RCC 7860 (cell line): ENCODE results near the gene PIH1D1.
A peak's percentile ranks its signal among the peaks of the same experiment; 100 is the strongest.
"Not testable (repeated sequence)": the region's sequence is repeated elsewhere in the genome, so short reads cannot be mapped to it uniquely, and the experiment has no call there.

Experiments used
- DNase-seq: peaks from one replicate; pipeline ENCODE4 v3.0.0-alpha.2; 2015; ENCODE audit warnings: low spot score
- FAIRE-seq: peaks from 2 replicates; lab custom pipeline; 2012; peaks lifted over from hg19 to GRCh38; lab: Jason Lieb, UNC

PIH1D1 gene

DNA sequence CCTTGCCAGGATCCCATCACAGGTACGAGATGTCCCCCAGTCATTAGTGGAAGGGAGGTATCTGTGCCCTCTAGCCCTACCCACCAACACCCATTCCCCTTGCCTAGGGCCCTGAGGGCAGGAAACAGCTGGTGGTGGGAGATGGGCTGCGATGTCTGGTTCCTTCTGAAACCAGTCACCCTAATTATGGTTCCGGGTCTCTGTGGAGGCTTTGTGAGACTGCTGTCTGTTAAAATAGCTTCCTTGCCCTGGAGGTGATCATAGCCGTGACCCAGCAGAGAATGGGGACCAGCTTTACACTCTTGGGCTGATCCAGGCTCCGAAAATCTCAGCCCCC, 6.9 kb upstream of the PIH1D1 start:
- DNase-seq, result no peak
- no peak for FAIRE-seq

- FAIRE-seq (no peak), DNase-seq (no peak)
Observed at GRCh38 chr19:49456326-49456725, 4.7 kb upstream of the PIH1D1 start.

GRCh38 chr19:49455773-49456172, 4.2 kb upstream of the PIH1D1 start:
- no peak for FAIRE-seq
- no peak for DNase-seq

GRCh38 chr19:49453757-49454240, 2.2 kb upstream of the PIH1D1 start:
- no peak for DNase-seq
- FAIRE-seq, result no peak

GRCh38 chr19:49453013-49453756, 1.6 kb upstream of the PIH1D1 start, which contains the start of gene ALDH16A1:
ALDH16A1 (plus strand) TSS chr19:49453225; CDS start chr19:49453332, 107 bp downstream.
- peak; percentile 88 for DNase-seq
- peak; percentile 47 for FAIRE-seq

- DNase-seq, result no peak
- no peak for FAIRE-seq
Observed at GRCh38 chr19:49450405-49450804, 1.2 kb downstream of the PIH1D1 start.

DNA sequence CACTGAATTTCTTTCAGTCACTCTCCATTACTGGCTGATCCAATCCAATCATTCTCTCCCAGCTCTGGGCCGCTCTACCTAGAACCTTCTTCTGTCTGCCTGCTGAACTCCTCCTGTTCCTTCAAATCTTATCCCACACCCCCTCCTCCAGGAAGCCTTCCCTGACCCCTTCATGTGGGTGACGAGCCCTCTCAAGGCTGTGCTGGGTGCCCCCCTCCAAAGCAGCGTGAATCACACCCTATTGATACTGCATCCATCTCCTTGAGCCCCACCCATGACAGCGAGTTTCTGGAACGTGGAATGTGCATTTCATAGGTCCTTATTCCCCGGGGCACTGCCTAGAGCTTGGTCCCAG, 3.2 kb downstream of the PIH1D1 start:
- DNase-seq (no peak), FAIRE-seq (no peak)

- FAIRE-seq (no peak), DNase-seq (no peak)
Observed at GRCh38 chr19:49447485-49448431, 3.9 kb downstream of the PIH1D1 start.

DNA sequence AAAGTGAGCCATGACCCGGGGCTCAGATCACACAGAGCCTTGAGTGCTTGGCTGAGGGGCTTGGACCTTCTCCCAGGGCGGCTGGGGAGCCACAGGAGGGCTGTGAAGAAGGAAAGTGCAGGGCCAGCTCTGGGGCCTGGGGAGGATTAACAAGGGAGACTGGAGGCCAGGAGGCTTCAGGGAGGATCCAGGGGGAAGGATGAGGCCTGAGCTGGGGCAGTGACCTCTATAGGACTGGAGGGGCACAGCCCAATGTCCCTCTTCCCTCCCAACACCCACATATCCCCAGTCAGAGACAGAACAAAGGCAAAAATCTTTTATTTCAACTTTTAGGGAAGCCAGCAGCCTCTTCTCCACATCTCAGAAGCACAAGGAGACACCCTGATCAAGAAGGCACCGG, 5.6 kb downstream of the PIH1D1 start:
- DNase-seq (no peak), FAIRE-seq (no peak)

DNA sequence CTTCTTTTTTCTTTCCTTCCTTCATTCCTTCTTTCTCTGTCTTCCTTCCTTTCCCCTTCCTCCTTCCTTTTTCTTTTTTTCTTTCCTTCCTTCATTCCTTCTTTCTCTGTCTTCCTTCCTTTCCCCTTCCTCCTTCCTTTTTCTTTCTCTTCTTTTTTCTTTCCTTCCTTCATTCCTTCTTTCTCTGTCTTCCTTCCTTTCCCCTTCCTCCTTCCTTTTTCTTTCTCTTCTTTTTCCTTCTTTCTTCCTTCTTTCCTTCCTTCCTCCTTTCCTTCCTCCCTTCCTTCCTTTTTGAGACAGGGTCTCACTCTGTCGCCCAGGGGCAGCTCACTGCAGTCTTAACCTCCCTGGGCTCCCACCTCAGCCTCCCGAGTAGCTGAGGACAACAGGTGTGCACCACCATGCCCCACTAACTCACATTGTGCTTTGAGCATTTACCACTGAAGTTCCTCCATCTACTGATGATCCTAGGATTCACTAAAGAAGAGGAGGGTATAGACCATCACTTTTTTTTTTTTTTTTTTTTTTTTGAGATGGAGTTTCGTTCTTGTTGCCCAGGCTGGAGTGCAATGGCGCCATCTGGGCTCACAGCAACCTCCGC, 7.4 kb downstream of the PIH1D1 start:
- FAIRE-seq, result not testable (repeated sequence)

GRCh38 chr19:49443366-49444099, 8.1 kb downstream of the PIH1D1 start:
- DNase-seq, result peak; percentile 78
- no peak for FAIRE-seq

More for the DNA sequence above, 7.4 kb downstream of the PIH1D1 start:
- DNase-seq, result not testable (repeated sequence)

GRCh38 chr19:49442771-49443365, 8.7 kb downstream of the PIH1D1 start:
- peak; percentile 39 for DNase-seq
- no peak for FAIRE-seq

- no peak for FAIRE-seq
- no peak for DNase-seq
Observed at GRCh38 chr19:49442354-49442753, 9.3 kb downstream of the PIH1D1 start.

GRCh38 chr19:49441960-49442350, 9.7 kb downstream of the PIH1D1 start:
- DNase-seq, result no peak
- no peak for FAIRE-seq

GRCh38 chr19:49441210-49441959, 10.2 kb downstream of the PIH1D1 start, which contains the start of gene SLC17A7:
SLC17A7 (minus strand) TSS chr19:49441527; CDS start chr19:49441379, 148 bp downstream.
- DNase-seq (no peak), FAIRE-seq (no peak)

- no peak for FAIRE-seq
- no peak for DNase-seq
Observed at GRCh38 chr19:49440439-49441209, 11.0 kb downstream of the PIH1D1 start.

DNA sequence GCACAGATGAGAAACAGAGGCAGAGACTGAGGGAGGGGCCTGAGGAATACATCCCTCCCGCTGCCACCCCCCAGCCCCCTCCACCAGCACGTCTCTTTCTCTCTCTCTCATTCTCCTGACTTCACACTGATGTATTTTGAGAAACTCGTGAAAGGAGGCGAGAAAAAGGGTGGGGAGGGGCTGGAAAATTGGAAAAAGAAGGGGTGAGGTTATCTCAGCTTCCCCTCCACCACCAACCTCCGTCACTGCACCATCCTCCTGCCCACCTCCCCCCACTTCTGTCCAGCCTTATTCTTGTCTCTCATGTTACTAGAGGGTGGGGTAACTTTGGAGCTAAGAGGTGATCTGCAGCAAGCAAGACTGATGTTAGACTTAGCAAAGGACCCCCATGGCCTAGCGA, 11.8 kb downstream of the PIH1D1 start:
- DNase-seq (no peak), FAIRE-seq (no peak)

- FAIRE-seq (no peak), DNase-seq (no peak)
Observed at GRCh38 chr19:49438261-49438660, 13.4 kb downstream of the PIH1D1 start.

DNA sequence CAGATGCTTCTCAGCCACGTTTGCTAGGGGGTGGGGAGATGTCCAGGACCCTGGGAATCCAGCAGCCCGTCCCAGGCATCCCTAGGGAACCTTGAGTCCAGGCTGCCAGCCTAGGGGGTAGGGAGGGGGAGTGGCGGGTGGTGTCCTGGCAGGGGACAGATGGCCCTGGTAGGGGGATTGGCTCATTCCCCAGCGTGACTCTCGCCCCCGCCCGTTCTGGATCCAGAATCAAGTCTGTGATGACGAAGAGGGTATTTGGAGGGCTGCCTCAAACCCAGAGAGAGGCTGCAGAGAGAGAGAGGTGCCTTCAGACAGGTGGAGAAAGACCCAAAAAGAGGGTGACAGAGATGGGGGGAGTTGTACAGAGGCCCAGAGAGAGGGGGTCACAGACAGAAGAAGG, 14.4 kb downstream of the PIH1D1 start:
- FAIRE-seq, result no peak
- DNase-seq, result no peak
